H1 (cell line): Measurements from ENCODE around the gene SMIM20. TPM values are rescaled to one million over a fixed set of nuclear protein-coding genes. Genes with fewer than 3 reads are reported as not detected.

Source experiments
- CTCF ChIA-PET: fragments of 300-600 bp; sonication (Branson Sonifier 250); formaldehyde crosslinking; loops from one replicate; lab custom pipeline; 2021; ENCODE audit not compliant: partially characterized antibody; lab: Charles Lee
- POLR2A ChIA-PET: fragments of 300-600 bp; sonication (Branson Sonifier 250); formaldehyde crosslinking; loops from one replicate; lab custom pipeline; 2021; ENCODE audit warnings: inconsistent platforms; ENCODE audit not compliant: partially characterized antibody; lab: Charles Lee
- DNase-seq, 2 experiments: peaks; one replicate each; pipeline versions ENCODE4 v3.0.0 to v3.0.0-alpha.2; 2010 to 2022; ENCODE audit warnings: low spot score in 2 of 2, low read depth in 1 of 2, mixed read lengths in 1 of 2
- FAIRE-seq: peaks from 2 replicates; lab custom pipeline; 2011; peaks lifted over from hg19 to GRCh38; lab: Jason Lieb, UNC
- H2AFZ ChIP-seq: 2 replicates; pipeline ENCODE4 v1.8.1; 2012; ENCODE audit warnings: low read length, inconsistent platforms
- H2AK5ac ChIP-seq: 2 replicates; pipeline ENCODE4 v1.6.1; 2013; ENCODE audit warnings: low read depth, low read length
- H2BK120ac ChIP-seq: replicated peaks from 2 replicates; pipeline ENCODE3; 2013; ENCODE audit warnings: low read depth, low read length, inconsistent platforms
- H2BK12ac ChIP-seq: 2 replicates; pipeline ENCODE4 v1.6.1; 2013; ENCODE audit warnings: low read depth, low read length
- H2BK15ac ChIP-seq: 2 replicates; pipeline ENCODE4 v1.6.1; 2013; ENCODE audit warnings: low read length
- H2BK20ac ChIP-seq: 2 replicates; pipeline ENCODE4 v1.6.1; 2013; ENCODE audit warnings: low read length
- H2BK5ac ChIP-seq: 2 replicates; pipeline ENCODE4 v1.6.1; 2013; ENCODE audit warnings: low read depth, low read length
- H3K14ac ChIP-seq: 2 replicates; pipeline ENCODE4 v1.6.1; 2013; ENCODE audit warnings: inconsistent platforms; ENCODE audit not compliant: insufficient read length
- H3K18ac ChIP-seq: 2 replicates; pipeline ENCODE4 v1.6.1; 2013; ENCODE audit warnings: low read length; ENCODE audit errors: extremely low read depth
- H3K23ac ChIP-seq: 2 replicates; pipeline ENCODE4 v1.6.1; 2013; ENCODE audit warnings: inconsistent platforms; ENCODE audit not compliant: insufficient read length
- H3K23me2 ChIP-seq: 2 replicates; pipeline ENCODE4 v1.6.1; 2013; ENCODE audit warnings: low read depth, low read length
- H3K27ac ChIP-seq: 2 replicates; pipeline ENCODE4 v1.6.1; 2011; ENCODE audit warnings: low read depth, low read length, inconsistent platforms
- H3K27me3 ChIP-seq, 4 experiments: replicated peaks in 1 of 4; 1 replicate in 1 of 4; 2 replicates in 3 of 4; pipeline versions ENCODE4 v1.6.1 to v1.8.1; 2011 to 2013; ENCODE audit warnings: low read length in 3 of 4, mild to moderate bottlenecking in 3 of 4, inconsistent platforms in 2 of 4, mixed read lengths in 2 of 4, moderate library complexity in 1 of 4; ENCODE audit not compliant: control insufficient read depth in 3 of 4, insufficient read depth in 3 of 4; ENCODE audit errors: extremely low read depth in 1 of 4
- H3K36me3 ChIP-seq, 4 experiments: 2 replicates each; pipeline versions ENCODE4 v1.6.1 to v1.8.1; 2011 to 2013; ENCODE audit warnings: mild to moderate bottlenecking in 4 of 4, low read length in 3 of 4, moderate library complexity in 2 of 4, control low read depth in 1 of 4, inconsistent platforms in 1 of 4; ENCODE audit not compliant: insufficient read depth in 4 of 4, control insufficient read depth in 2 of 4
- H3K4ac ChIP-seq: replicated peaks from 2 replicates; pipeline ENCODE3; 2013; ENCODE audit warnings: low read length, low read depth, mixed read lengths, inconsistent platforms; ENCODE audit not compliant: insufficient read length
- H3K4me1 ChIP-seq, 4 experiments: replicated peaks in 1 of 4; 1 replicate in 1 of 4; 2 replicates in 3 of 4; pipeline versions ENCODE4 v1.6.1 to v1.8.1; 2011 to 2013; ENCODE audit warnings: low read length in 3 of 4, inconsistent platforms in 2 of 4, mixed read lengths in 1 of 4; ENCODE audit not compliant: insufficient read depth in 4 of 4, control insufficient read depth in 3 of 4
- H3K4me2 ChIP-seq, 2 experiments: 2 replicates each; pipeline versions ENCODE4 v1.6.1 to v1.8.1; 2011 to 2013; ENCODE audit warnings: low read depth in 2 of 2, low read length in 2 of 2, control low read depth in 1 of 2, inconsistent platforms in 1 of 2, mild to moderate bottlenecking in 1 of 2; ENCODE audit not compliant: insufficient read depth in 1 of 2
- H3K4me3 ChIP-seq, 4 experiments: fragments of 200-600, 300-600 bp in 1 of 4; sonication (generic), shearing (Covaris generic), sonication (Bioruptor Twin) in 1 of 4; 2 replicates each; pipeline versions ENCODE4 v1.5.1 to v1.8.1; 2011 to 2016; ENCODE audit warnings: low read length in 4 of 4, low read depth in 3 of 4, control low read depth in 2 of 4, inconsistent platforms in 2 of 4, mild to moderate bottlenecking in 2 of 4, mixed read lengths in 1 of 4, moderate library complexity in 1 of 4; ENCODE audit not compliant: insufficient read depth in 2 of 4; ENCODE audit errors: extremely low read depth in 1 of 4
- H3K56ac ChIP-seq: replicated peaks from 2 replicates; pipeline ENCODE3; 2013; ENCODE audit warnings: low read depth, mild to moderate bottlenecking, mixed read lengths, low read length, inconsistent platforms; ENCODE audit not compliant: insufficient read length
- H3K79me1 ChIP-seq: 2 replicates; pipeline ENCODE4 v1.6.1; 2013; ENCODE audit warnings: low read depth, low read length, control low read depth
- H3K79me2 ChIP-seq, 2 experiments: 2 replicates each; pipeline versions ENCODE4 v1.6.1 to v1.8.1; 2012 to 2013; ENCODE audit warnings: low read length in 2 of 2, mild to moderate bottlenecking in 2 of 2, inconsistent platforms in 1 of 2; ENCODE audit not compliant: insufficient read depth in 2 of 2, control insufficient read depth in 1 of 2
- H3K9ac ChIP-seq, 4 experiments: replicated peaks in 1 of 4; 1 replicate in 1 of 4; 2 replicates in 3 of 4; pipeline versions ENCODE4 v1.6.1 to v1.8.1; 2011 to 2013; ENCODE audit warnings: low read depth in 3 of 4, low read length in 3 of 4, control low read depth in 2 of 4, mild to moderate bottlenecking in 2 of 4, moderate library complexity in 2 of 4, inconsistent platforms in 1 of 4; ENCODE audit errors: extremely low read depth in 1 of 4
- H3K9me3 ChIP-seq, 2 experiments: 2 replicates each; pipeline versions ENCODE4 v1.6.1 to v1.8.1; 2012 to 2013; ENCODE audit warnings: mild to moderate bottlenecking in 2 of 2, moderate library complexity in 2 of 2, control low read depth in 1 of 2, inconsistent platforms in 1 of 2, low read depth in 1 of 2, low read length in 1 of 2, mixed read lengths in 1 of 2; ENCODE audit not compliant: insufficient read depth in 2 of 2
- H4K20me1 ChIP-seq, 2 experiments: replicated peaks in 1 of 2; 2 replicates each; pipeline versions ENCODE3 to v1.8.1; 2011 to 2013; ENCODE audit warnings: inconsistent platforms in 2 of 2, low read length in 2 of 2, mild to moderate bottlenecking in 1 of 2; ENCODE audit not compliant: insufficient read depth in 2 of 2, control insufficient read depth in 1 of 2
- H4K5ac ChIP-seq: 2 replicates; pipeline ENCODE4 v1.6.1; 2013; ENCODE audit warnings: low read length, low read depth, mixed read lengths, inconsistent platforms; ENCODE audit not compliant: insufficient read length
- H4K8ac ChIP-seq: 2 replicates; pipeline ENCODE4 v1.8.0; 2013; ENCODE audit warnings: mild to moderate bottlenecking, moderate library complexity, low read length, inconsistent platforms; ENCODE audit not compliant: insufficient read depth; ENCODE audit errors: extremely low read depth
- H4K91ac ChIP-seq: replicated peaks from 2 replicates; pipeline ENCODE3; 2013; ENCODE audit warnings: low read length, mixed read lengths, inconsistent platforms; ENCODE audit not compliant: insufficient read length
- BCL11A ChIP-seq, 2 experiments: IDR thresholded peaks; one replicate each; pipeline ENCODE4 v1.6.1; 2011; ENCODE audit warnings: low read depth in 2 of 2, low read length in 2 of 2, mild to moderate bottlenecking in 2 of 2
- BRCA1 ChIP-seq: IDR thresholded peaks from 2 replicates; pipeline ENCODE4 v1.6.1; 2012; ENCODE audit warnings: low read depth, low read length, improper control_type of control experiment
- CBX5 ChIP-seq: fragments of 300-800, 300-1000 bp; sonication (generic); IDR thresholded peaks from 2 replicates; pipeline ENCODE4 v1.7.1; 2016; ENCODE audit warnings: antibody characterized with exemption, low read length, low read depth
- CREB1 ChIP-seq: IDR thresholded peaks from 2 replicates; pipeline ENCODE4 v1.6.1; 2012; ENCODE audit warnings: inconsistent platforms
- EP300 ChIP-seq, 2 experiments: IDR thresholded peaks; 1 replicate in 1 of 2; 2 replicates in 1 of 2; pipeline ENCODE4 v1.6.1; 2011 to 2012; ENCODE audit warnings: low read depth in 2 of 2, low read length in 2 of 2, mild to moderate bottlenecking in 2 of 2, borderline replicate concordance in 1 of 2, inconsistent platforms in 1 of 2, moderate library complexity in 1 of 2
- HDAC6 ChIP-seq: IDR thresholded peaks from one replicate; pipeline ENCODE4 v1.7.1; 2012; ENCODE audit warnings: low read depth, mild to moderate bottlenecking, inconsistent platforms, low read length, moderate library complexity
- NANOG ChIP-seq: IDR thresholded peaks from 2 replicates; pipeline ENCODE4 v1.6.1; 2011; ENCODE audit warnings: low read length, low read depth, mild to moderate bottlenecking, inconsistent platforms; ENCODE audit not compliant: insufficient read depth, poor library complexity, severe bottlenecking
- POLR2A ChIP-seq, 2 experiments: IDR thresholded peaks; 1 replicate in 1 of 2; 2 replicates in 1 of 2; pipeline ENCODE4 v1.6.1; 2011; ENCODE audit warnings: low read depth in 2 of 2, low read length in 2 of 2, mild to moderate bottlenecking in 2 of 2; ENCODE audit errors: control extremely low read depth in 1 of 2
- POU5F1 ChIP-seq: IDR thresholded peaks from 2 replicates; pipeline ENCODE4 v1.6.1; 2011; ENCODE audit warnings: low read depth, mild to moderate bottlenecking, low read length, moderate library complexity
- RFX5 ChIP-seq: IDR thresholded peaks from 2 replicates; pipeline ENCODE4 v1.6.1; 2011; ENCODE audit warnings: low read depth, low read length, improper control_type of control experiment, borderline replicate concordance
- RNF2 ChIP-seq: fragments of 200-900, 300-1000 bp; sonication (generic); IDR thresholded peaks from 2 replicates; pipeline ENCODE4 v1.7.1; 2016; ENCODE audit warnings: borderline replicate concordance, low read depth, mild to moderate bottlenecking, antibody characterized with exemption, low read length; ENCODE audit not compliant: poor library complexity, severe bottlenecking; ENCODE audit errors: missing control alignments
- RXRA ChIP-seq: IDR thresholded peaks from 2 replicates; pipeline ENCODE4 v1.6.1; 2011; ENCODE audit warnings: low read depth, mild to moderate bottlenecking, low read length, moderate library complexity; ENCODE audit not compliant: insufficient read depth
- SIRT6 ChIP-seq: IDR thresholded peaks from one replicate; pipeline ENCODE4 v1.7.1; 2012; ENCODE audit warnings: low read length, inconsistent platforms
- SP1 ChIP-seq: IDR thresholded peaks from 2 replicates; pipeline ENCODE4 v1.6.1; 2011; ENCODE audit warnings: low read depth, low read length
- TCF12 ChIP-seq: IDR thresholded peaks from 2 replicates; pipeline ENCODE4 v1.6.1; 2011; ENCODE audit warnings: low read depth, mild to moderate bottlenecking, low read length
- TEAD4 ChIP-seq: IDR thresholded peaks from 2 replicates; pipeline ENCODE4 v1.6.1; 2012; ENCODE audit warnings: low read depth, low read length, inconsistent platforms, mixed read lengths
- WGBS, 2 experiments: shearing (Covaris generic) in 1 of 2; methylation state at CpG; one replicate each; pipeline versions ENCODE4 v1.1.6 to v1.1.7; 2013 to 2015; ENCODE audit warnings: low lambda C conversion rate in 2 of 2, mixed read lengths in 2 of 2, inconsistent platforms in 1 of 2, low coverage in 1 of 2, missing lambda C conversion rate in 1 of 2; ENCODE audit not compliant: insufficient replicate concordance in 2 of 2, insufficient coverage in 1 of 2, insufficient read length in 1 of 2; ENCODE audit errors: extremely low coverage in 1 of 2, missing lambda C conversion rate in 1 of 2; 5-methylcytosine and 5-hydroxymethylcytosine counted together
- polyA plus RNA-seq, 7 experiments: library from polyadenylated mRNA; depleted of rRNA in 3 of 7; stranded (reverse) in 5 of 7; unstranded in 2 of 7; fragments of >200 nt in 5 of 7; fragments of 200-250 nt in 2 of 7; gene quantifications; 1 replicate in 5 of 7; 2 replicates in 1 of 7; 4 replicates in 1 of 7; pipeline versions ENCODE4 v1.2.1 to v1.2.3, GENCODE V29; 2011 to 2013; ENCODE audit warnings: missing spikeins in 2 of 7, mixed read lengths in 2 of 7
- total RNA-seq: library from RNA; stranded (reverse); fragmentation: NEBNext Ultra II Directional; extraction: Animal tissue kit (Norgen Biotek cat#: 25700); gene quantifications from 2 replicates; pipeline ENCODE4 v1.2.1, GENCODE V29; 2021

The SMIM20 gene
- total and polyA plus RNA-seq, 2 of the 8 experiments (the other 6 are each of a cell fraction or from before 2014, with no cell fraction given), result 21.9 to 36.9 TPM

- no peak overlapping the region for H2BK120ac ChIP-seq
- H2BK20ac ChIP-seq, result no peak overlapping the region
- no peak overlapping the region for H2BK12ac ChIP-seq
- no peaks in the 10 kb centered on the region for H3K79me1 ChIP-seq
- no peaks in the 10 kb centered on the region for H4K20me1 ChIP-seq
- no peak overlapping the region for H2AFZ ChIP-seq
- no peak overlapping the region for H3K4ac ChIP-seq
- no peaks in the 10 kb centered on the region for H3K23me2 ChIP-seq
- no peak overlapping the region for H3K27ac ChIP-seq
- ChIA-PET POLR2A (no interaction called here), CTCF (interaction anchor here (0.7 to 2.3 kb wide), 7 partner anchors 10 to 102 kb away, joined by 3 to 12 read pairs (median 5); no protein-coding TSS in a partner anchor)
- no peak overlapping the region for H3K9ac ChIP-seq
- H3K4me2 ChIP-seq, result no peak overlapping the region
- no peak overlapping the region for H3K14ac ChIP-seq
- H3K27me3 ChIP-seq, result no peaks in the 10 kb centered on the region
- H3K9me3 ChIP-seq, result no peaks in the 10 kb centered on the region
- DNase-seq (no peak), FAIRE-seq (no peak)
- no peak overlapping the region; the same call in 1 of the 2 replicates for H3K18ac ChIP-seq
- H3K4me3 ChIP-seq, result no peak overlapping the region
- no peak overlapping the region for H4K8ac ChIP-seq
- H3K79me2 ChIP-seq, result no peaks in the 10 kb centered on the region
- H3K23ac ChIP-seq, result no peak overlapping the region
- H3K4me1 ChIP-seq, result no peaks in the 10 kb centered on the region
- H3K56ac ChIP-seq, result no peak overlapping the region
- no peak overlapping the region for H4K5ac ChIP-seq
- H4K91ac ChIP-seq, result no peak overlapping the region
- H2BK5ac ChIP-seq, result no peak overlapping the region
- 88% methylated on average over 6 of the region's 6 CpGs; no CpG with 5 or more reads in 1 of the 2 experiments for WGBS, 2 experiments
- H2BK15ac ChIP-seq, result no peak overlapping the region
- H3K36me3 ChIP-seq, result no peaks in the 10 kb centered on the region
- no peak overlapping the region for H2AK5ac ChIP-seq
- TF ChIP-seq TCF12 (no peak), POLR2A (IDR thresholded peaks at IDR 0.05; ENCODE audit: control extremely low read depth in 1 of 2, low read depth in 2 of 2, low read length in 2 of 2) (no peak), RNF2 (no peak), HDAC6 (no peak), RFX5 (no peak), CREB1 (no peak), EP300 (IDR thresholded peaks at IDR 0.05; ENCODE audit: borderline replicate concordance in 1 of 2, low read depth in 2 of 2, low read length in 2 of 2) (no peak), CBX5 (no peak), POU5F1 (no peak), TEAD4 (no peak), RXRA (no peak), BCL11A (IDR thresholded peaks at IDR 0.05; ENCODE audit: low read depth in 2 of 2, low read length in 2 of 2) (no peak), SIRT6 (no peak), NANOG (no peak), BRCA1 (no peak), SP1 (no peak)
Measured at GRCh38 chr4:25938366-25938765, 24.3 kb downstream of the SMIM20 start.
